ENCODE data around the gene KIF5C.

The KIF5C gene

DNA sequence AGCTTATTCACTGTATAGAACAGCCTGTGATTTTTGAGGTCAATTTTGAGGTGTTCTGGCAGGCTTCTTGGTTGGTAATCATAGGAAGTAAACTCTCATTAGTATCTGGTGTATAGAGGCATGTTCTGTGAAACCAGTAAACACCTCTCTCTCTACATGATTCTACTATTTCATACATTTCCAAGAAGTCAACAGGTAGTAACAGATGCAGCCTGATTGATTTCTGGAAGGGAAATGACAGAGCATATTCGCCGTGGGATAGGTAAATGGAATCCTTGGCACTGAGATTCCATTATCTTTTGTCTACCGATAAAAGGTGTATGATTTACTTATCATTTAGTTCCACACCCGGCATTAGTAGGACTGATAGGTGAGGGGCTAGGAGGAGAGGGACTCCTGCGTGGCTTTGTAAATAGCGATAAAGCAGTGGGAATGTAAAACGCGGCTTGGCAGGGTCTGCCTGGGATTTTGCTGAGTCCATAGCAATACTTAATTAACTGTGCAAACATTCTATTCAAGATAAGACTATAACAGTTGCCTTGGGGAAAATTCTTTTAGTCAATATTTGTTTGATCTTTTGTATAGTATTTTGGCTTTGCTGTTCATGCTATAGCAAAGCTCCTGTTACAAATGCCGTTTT, 195.8 kb downstream of the KIF5C start:
- DNase-seq (ENCODE audit: low spot score) (no peak), FAIRE-seq (no peak)

DNA sequence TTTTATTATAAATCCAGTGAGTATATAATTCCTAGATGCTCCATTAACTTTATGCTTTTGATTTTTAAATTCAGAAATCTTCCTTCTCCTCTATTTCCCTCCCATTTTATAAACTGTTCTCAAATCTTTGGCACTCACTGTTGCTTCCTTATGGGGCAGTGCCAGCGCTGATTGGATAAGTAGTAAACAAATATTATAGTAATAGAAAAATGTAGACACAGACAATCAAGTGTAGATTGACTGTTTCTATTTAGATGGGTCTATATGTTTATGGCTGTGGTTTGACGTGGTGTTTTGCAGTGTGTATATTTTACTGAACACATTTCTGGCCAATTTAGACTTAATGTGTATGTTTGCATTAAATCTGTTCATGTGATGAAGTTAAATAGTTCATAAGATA, 200.1 kb downstream of the KIF5C start:
- no peak for DNase-seq (ENCODE audit: low spot score)
- no peak for FAIRE-seq

DNA sequence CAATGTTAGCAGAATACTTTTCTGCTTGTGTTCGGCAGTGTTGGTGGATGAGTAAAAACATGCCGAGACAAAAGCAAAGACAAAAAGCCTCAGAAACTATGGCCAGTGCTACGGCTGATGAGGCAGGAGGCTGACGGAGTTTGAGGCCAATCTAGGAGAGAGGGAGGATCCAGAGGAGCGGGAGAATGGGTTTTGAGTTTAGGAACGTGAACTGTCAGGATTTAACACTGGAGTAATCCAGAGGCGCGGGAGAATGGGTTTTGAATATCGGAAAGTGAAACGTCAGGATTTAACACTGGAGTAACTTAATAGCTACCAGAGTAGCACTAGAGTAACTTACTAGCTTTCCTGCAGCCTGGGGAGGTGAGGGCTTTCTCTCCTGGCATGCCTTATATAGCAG, 200.8 kb downstream of the KIF5C start:
- FAIRE-seq (no peak), DNase-seq (ENCODE audit: low spot score) (no peak)

Measured in urothelium cell line (cell line).